GM19025 (cell line): ENCODE data around the gene ZMAT2.
"Not testable (repeated sequence)": the region's sequence is repeated elsewhere in the genome, so short reads cannot be mapped to it uniquely, and the experiment has no call there.

ENCODE experiments used
- ATAC-seq: cut with Tn5 transposase; IDR thresholded peaks from one replicate; pipeline ENCODE4 v1.9.1; 2021; ENCODE audit warnings: mild to moderate bottlenecking, low read depth, moderate library complexity; ENCODE audit not compliant: unreplicated experiment

ZMAT2 gene

GRCh38 chr5:140700177-140701144 lies at the start of gene ZMAT2:
ZMAT2 (plus strand) TSS chr5:140700447; CDS start chr5:140700461, 14 bp downstream.
- ATAC-seq, result peak; percentile 97

- no peak for ATAC-seq
These were observed 41.4 kb upstream of the ZMAT2 start for GRCh38 chr5:140658870-140659269.

- not testable (repeated sequence) for ATAC-seq
These were observed 39.9 kb upstream of the ZMAT2 start for GRCh38 chr5:140660371-140660770.

- no peak for ATAC-seq
These were observed 36.3 kb upstream of the ZMAT2 start for GRCh38 chr5:140664030-140664358.

GRCh38 chr5:140664359-140665119 lies 35.7 kb upstream of the ZMAT2 start, which contains the start of gene WDR55:
WDR55 (plus strand) TSS chr5:140664904; CDS start chr5:140664913, 9 bp downstream.
- ATAC-seq, result peak; percentile 97

GRCh38 chr5:140671035-140671434 lies 29.2 kb upstream of the ZMAT2 start:
- not testable (repeated sequence) for ATAC-seq

GRCh38 chr5:140671472-140672125 lies 28.6 kb upstream of the ZMAT2 start:
- no peak for ATAC-seq

- ATAC-seq, result no peak
These were observed 27.6 kb upstream of the ZMAT2 start for GRCh38 chr5:140672455-140673186.

- ATAC-seq, result no peak
These were observed 26.9 kb upstream of the ZMAT2 start, which contains the start of gene DND1 for GRCh38 chr5:140673187-140673976. DND1 (minus strand) TSS chr5:140673576; CDS start chr5:140673542, 34 bp downstream.

GRCh38 chr5:140674211-140674610 lies 26.0 kb upstream of the ZMAT2 start:
- ATAC-seq, result no peak

- no peak for ATAC-seq
These were observed 25.6 kb upstream of the ZMAT2 start for GRCh38 chr5:140674629-140675028.

GRCh38 chr5:140677947-140678346 lies 22.3 kb upstream of the ZMAT2 start:
- peak; percentile 83 for ATAC-seq

- no peak for ATAC-seq
These were observed 21.3 kb upstream of the ZMAT2 start for GRCh38 chr5:140678993-140679392.

GRCh38 chr5:140690376-140690932 lies 9.8 kb upstream of the ZMAT2 start:
- no peak for ATAC-seq

- peak; percentile 95 for ATAC-seq
These were observed 9.0 kb upstream of the ZMAT2 start, which contains the start of the genes HARS1 and HARS2 for GRCh38 chr5:140690941-140691924. HARS1 (minus strand) TSS chr5:140691370; CDS start chr5:140691304, 66 bp downstream. HARS2 (plus strand) TSS chr5:140691455; CDS start chr5:140691649, 194 bp downstream.

GRCh38 chr5:140694276-140694675 lies 6.0 kb upstream of the ZMAT2 start:
- no peak for ATAC-seq

- no peak for ATAC-seq
These were observed 3.3 kb upstream of the ZMAT2 start for GRCh38 chr5:140696891-140697492.
